HepG2 (cell line): ENCODE results near the gene SH3PXD2A. TPM values are rescaled to one million over a fixed set of nuclear protein-coding genes. Genes with fewer than 3 reads are reported as not detected.

Experiments
- ATAC-seq: fragments of 200-7000 bp; cut with Tn5 transposase; 3 replicates; pipeline ENCODE4 v1.9.1; 2020; ENCODE audit warnings: mild to moderate bottlenecking, moderate library complexity
- BruUV-seq: library from RNA; stranded (reverse); fragments of 400-500 nt; replicated peaks from 2 replicates; lab custom pipeline; 2021; lab: Mats Ljungman, UMichigan
- CTCF ChIA-PET: fragments of 300-600 bp; formaldehyde crosslinking; extraction: SDS; loops from one replicate; lab custom pipeline; 2021; ENCODE audit warnings: low total read pairs, inconsistent platforms, low intra/inter-chr PET ratio; lab: Yijun Ruan, JAX
- POLR2A ChIA-PET: fragments of 350-600 bp; sonication (Branson Sonifier 250); formaldehyde crosslinking; loops from one replicate; lab custom pipeline; 2020; ENCODE audit warnings: antibody characterized with exemption, inconsistent platforms; lab: Yijun Ruan, JAX
- DNase-seq: peaks from one replicate; pipeline ENCODE4 v3.0.0-alpha.2; 2015; ENCODE audit warnings: low spot score
- FAIRE-seq: peaks from 3 replicates; lab custom pipeline; 2011; peaks lifted over from hg19 to GRCh38; lab: Jason Lieb, UNC
- H2AFZ ChIP-seq: one replicate; pipeline ENCODE4 v1.6.1; 2011; ENCODE audit warnings: low read length, inconsistent platforms
- H3K27ac ChIP-seq: fragments of 300-600 bp; 3 replicates; pipeline ENCODE4 v1.8.0; 2011; ENCODE audit warnings: mixed run types, mild to moderate bottlenecking, mixed read lengths, low read length, inconsistent platforms; ENCODE audit not compliant: insufficient read depth; ENCODE audit errors: extremely low read length
- H3K27me3 ChIP-seq, 2 experiments: fragments of 200-600 bp in 1 of 2; 2 replicates in 1 of 2; 3 replicates in 1 of 2; pipeline versions ENCODE4 v1.6.0 to v1.8.0; 2011; ENCODE audit warnings: low read length in 2 of 2, mild to moderate bottlenecking in 2 of 2, moderate library complexity in 2 of 2, inconsistent platforms in 1 of 2; ENCODE audit not compliant: insufficient read depth in 2 of 2, control insufficient read depth in 1 of 2
- H3K36me3 ChIP-seq, 2 experiments: fragments of 200-600 bp in 1 of 2; replicated peaks in 1 of 2; 2 replicates in 1 of 2; 3 replicates in 1 of 2; pipeline versions ENCODE4 v1.5.1 to v1.8.0; 2011; ENCODE audit warnings: low read length in 2 of 2, inconsistent platforms in 1 of 2; ENCODE audit not compliant: insufficient read depth in 2 of 2, control insufficient read depth in 1 of 2
- H3K4me1 ChIP-seq: 2 replicates; pipeline ENCODE4 v1.5.1; 2012; ENCODE audit warnings: low read length, inconsistent platforms; ENCODE audit not compliant: insufficient read depth
- H3K4me2 ChIP-seq: 2 replicates; pipeline ENCODE4 v1.6.0; 2011; ENCODE audit warnings: low read depth, low read length, inconsistent platforms
- H3K4me3 ChIP-seq, 3 experiments: fragments of 200-600 bp in 1 of 3; sonication (generic), shearing (Covaris generic) in 1 of 3; replicated peaks in 1 of 3; 2 replicates each; pipeline ENCODE4 v1.5.1; 2011 to 2016; ENCODE audit warnings: low read length in 3 of 3, inconsistent platforms in 2 of 3, low read depth in 2 of 3, mild to moderate bottlenecking in 2 of 3, control low read depth in 1 of 3, mixed read lengths in 1 of 3; ENCODE audit not compliant: insufficient read depth in 1 of 3
- H3K79me2 ChIP-seq: one replicate; pipeline ENCODE4 v1.6.1; 2011; ENCODE audit warnings: low read length, inconsistent platforms; ENCODE audit not compliant: insufficient read depth
- H3K9ac ChIP-seq: 2 replicates; pipeline ENCODE4 v1.6.0; 2011; ENCODE audit warnings: mild to moderate bottlenecking, low read depth, low read length, inconsistent platforms; ENCODE audit not compliant: insufficient read depth
- H3K9me3 ChIP-seq: 2 replicates; pipeline ENCODE4 v1.5.1; 2012; ENCODE audit warnings: mild to moderate bottlenecking, low read length
- H4K20me1 ChIP-seq: 2 replicates; pipeline ENCODE4 v1.6.0; 2011; ENCODE audit warnings: inconsistent platforms, mild to moderate bottlenecking, low read length, moderate library complexity; ENCODE audit not compliant: insufficient read depth
- ATF5 ChIP-seq: sonication (generic); formaldehyde crosslinking; IDR thresholded peaks from 2 replicates; pipeline ENCODE4 v1.4.0; 2020; ENCODE audit warnings: mild to moderate bottlenecking, low read depth, missing genetic modification reagents
- CEBPB ChIP-seq: IDR thresholded peaks from 2 replicates; pipeline ENCODE4 v1.6.1; 2011; ENCODE audit warnings: low read depth, low read length, improper control_type of control experiment, borderline replicate concordance
- NFRKB ChIP-seq: fragments of 450-650 bp; IDR thresholded peaks from 2 replicates; pipeline ENCODE4 v1.6.1; 2017
- PBX2 ChIP-seq: IDR thresholded peaks from 2 replicates; pipeline ENCODE4 v1.6.1; 2016; ENCODE audit warnings: control low read depth
- WGBS: methylation state at CpG from one replicate; pipeline ENCODE4 v1.1.6; 2017; ENCODE audit warnings: low lambda C conversion rate; 5-methylcytosine and 5-hydroxymethylcytosine counted together
- in situ Hi-C: cut with HindIII; loops from 2 replicates; pipeline ENCODE4 v1.10.0; 2017; ENCODE audit warnings: low pct_unique_long_range_greater_than_20kb; ENCODE audit not compliant: extremely low pct_ligation_motif_present
- intact Hi-C: fragments of 100-400 bp; cut with micrococcal nuclease; formaldehyde crosslinking; loops from one replicate; pipeline ENCODE4 v1.10.0; 2022; ENCODE audit not compliant: unreplicated experiment
- polyA plus RNA-seq, 8 experiments: library from polyadenylated mRNA; depleted of rRNA in 3 of 8; stranded (reverse) in 7 of 8; unstranded in 1 of 8; fragments of >200 nt; fragmentation: Illumina TruSeq in 4 of 8; extraction: Trizol in 4 of 8; gene quantifications; 2 replicates each; pipeline versions ENCODE4 v1.2.1 to v1.2.3, GENCODE V29; 2011 to 2016; ENCODE audit warnings: low read depth in 4 of 8, missing spikeins in 1 of 8, mixed read lengths in 1 of 8; ENCODE audit not compliant: insufficient read depth in 1 of 8
- total RNA-seq, 5 experiments: library from RNA; depleted of rRNA; stranded (reverse); fragments of >200 nt; fragmentation: Illumina TruSeq; extraction: Trizol; gene quantifications; 2 replicates each; pipeline ENCODE4 v1.2.3, GENCODE V29; 2016; ENCODE audit warnings: low read depth in 1 of 5
- TF ChIP-seq, protein P1 (sequence below): sonication (generic); formaldehyde crosslinking; IDR thresholded peaks from 2 replicates; pipeline ENCODE4 v1.5.1; 2020; ENCODE audit warnings: mild to moderate bottlenecking, missing genetic modification reagents, moderate library complexity
- TF ChIP-seq, protein P2 (sequence below): sonication (generic); formaldehyde crosslinking; IDR thresholded peaks from 2 replicates; pipeline ENCODE4 v1.4.0; 2020; ENCODE audit warnings: missing genetic modification reagents, low read depth, mild to moderate bottlenecking, borderline replicate concordance
- TF ChIP-seq, protein P3 (sequence below): sonication (generic); formaldehyde crosslinking; conservative IDR thresholded peaks from 2 replicates; pipeline ENCODE4 v1.5.0; 2020; ENCODE audit warnings: missing genetic modification reagents
- TF ChIP-seq, protein P4 (sequence below): sonication (generic); formaldehyde crosslinking; IDR thresholded peaks from 2 replicates; pipeline ENCODE4 v1.9.0; 2021; ENCODE audit warnings: missing genetic modification reagents, borderline replicate concordance
- TF ChIP-seq, protein P5 (sequence below): sonication (generic); formaldehyde crosslinking; IDR thresholded peaks from 2 replicates; pipeline ENCODE4 v1.5.0; 2020; ENCODE audit warnings: missing genetic modification reagents

Gene SH3PXD2A
- total and polyA plus RNA-seq, 2 of the 13 experiments (the other 11 are each of a cell fraction or from before 2014, with no cell fraction given): 11.1 to 11.3 TPM

- TF ChIP-seq, protein P1, sequence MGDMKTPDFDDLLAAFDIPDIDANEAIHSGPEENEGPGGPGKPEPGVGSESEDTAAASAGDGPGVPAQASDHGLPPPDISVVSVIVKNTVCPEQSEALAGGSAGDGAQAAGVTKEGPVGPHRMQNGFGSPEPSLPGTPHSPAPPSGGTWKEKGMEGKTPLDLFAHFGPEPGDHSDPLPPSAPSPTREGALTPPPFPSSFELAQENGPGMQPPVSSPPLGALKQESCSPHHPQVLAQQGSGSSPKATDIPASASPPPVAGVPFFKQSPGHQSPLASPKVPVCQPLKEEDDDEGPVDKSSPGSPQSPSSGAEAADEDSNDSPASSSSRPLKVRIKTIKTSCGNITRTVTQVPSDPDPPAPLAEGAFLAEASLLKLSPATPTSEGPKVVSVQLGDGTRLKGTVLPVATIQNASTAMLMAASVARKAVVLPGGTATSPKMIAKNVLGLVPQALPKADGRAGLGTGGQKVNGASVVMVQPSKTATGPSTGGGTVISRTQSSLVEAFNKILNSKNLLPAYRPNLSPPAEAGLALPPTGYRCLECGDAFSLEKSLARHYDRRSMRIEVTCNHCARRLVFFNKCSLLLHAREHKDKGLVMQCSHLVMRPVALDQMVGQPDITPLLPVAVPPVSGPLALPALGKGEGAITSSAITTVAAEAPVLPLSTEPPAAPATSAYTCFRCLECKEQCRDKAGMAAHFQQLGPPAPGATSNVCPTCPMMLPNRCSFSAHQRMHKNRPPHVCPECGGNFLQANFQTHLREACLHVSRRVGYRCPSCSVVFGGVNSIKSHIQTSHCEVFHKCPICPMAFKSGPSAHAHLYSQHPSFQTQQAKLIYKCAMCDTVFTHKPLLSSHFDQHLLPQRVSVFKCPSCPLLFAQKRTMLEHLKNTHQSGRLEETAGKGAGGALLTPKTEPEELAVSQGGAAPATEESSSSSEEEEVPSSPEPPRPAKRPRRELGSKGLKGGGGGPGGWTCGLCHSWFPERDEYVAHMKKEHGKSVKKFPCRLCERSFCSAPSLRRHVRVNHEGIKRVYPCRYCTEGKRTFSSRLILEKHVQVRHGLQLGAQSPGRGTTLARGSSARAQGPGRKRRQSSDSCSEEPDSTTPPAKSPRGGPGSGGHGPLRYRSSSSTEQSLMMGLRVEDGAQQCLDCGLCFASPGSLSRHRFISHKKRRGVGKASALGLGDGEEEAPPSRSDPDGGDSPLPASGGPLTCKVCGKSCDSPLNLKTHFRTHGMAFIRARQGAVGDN: peak; percentile 55
- no peak for TF ChIP-seq NFRKB
- TF ChIP-seq, protein P2, sequence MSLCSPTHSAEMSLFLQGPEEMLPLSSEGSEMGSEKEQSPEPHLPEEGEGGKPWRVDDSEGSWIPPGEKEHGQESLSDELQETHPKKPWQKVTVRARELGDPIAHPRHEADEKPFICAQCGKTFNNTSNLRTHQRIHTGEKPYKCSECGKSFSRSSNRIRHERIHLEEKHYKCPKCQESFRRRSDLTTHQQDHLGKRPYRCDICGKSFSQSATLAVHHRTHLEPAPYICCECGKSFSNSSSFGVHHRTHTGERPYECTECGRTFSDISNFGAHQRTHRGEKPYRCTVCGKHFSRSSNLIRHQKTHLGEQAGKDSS (CRISPR knock-in tag): no peak
- TF ChIP-seq PBX2 (CRISPR knock-in tag): no peak
Measured at GRCh38 chr10:103852189-103852711, 3.1 kb downstream of the SH3PXD2A start (continued).

DNA sequence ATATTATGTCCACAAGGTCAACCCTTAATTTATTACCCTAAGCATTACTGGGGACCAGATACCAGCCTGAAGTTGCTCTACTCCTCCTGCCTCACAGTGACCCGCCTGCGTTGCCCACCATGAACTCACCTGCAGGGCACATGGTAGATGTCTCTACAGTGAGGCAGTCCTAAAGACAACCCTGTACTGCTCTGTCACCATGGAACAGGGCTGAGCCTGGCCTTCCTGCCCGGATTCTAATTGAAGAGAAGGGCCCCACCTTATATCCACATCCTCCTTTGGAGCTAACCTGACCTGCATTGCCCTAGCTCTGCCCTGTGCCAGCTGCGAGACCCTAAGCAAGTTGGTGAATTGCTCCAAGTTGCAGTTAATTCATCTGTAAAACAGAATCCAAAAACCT lies 4.1 kb downstream of the SH3PXD2A start:
- peaks cover 75% of the 10 kb centered on the region for H3K4me1 ChIP-seq
- H2AFZ ChIP-seq: no peak overlapping the region
- FAIRE-seq (no peak), DNase-seq (no peak), ATAC-seq (no peak)
- ChIA-PET POLR2A (interaction anchor here (1.3 to 6.8 kb wide), 3 partner anchors 13 to 58 kb away, joined by 4 to 107 read pairs (median 26); no protein-coding TSS in a partner anchor), CTCF (no interaction called here)
- no peak overlapping the region for H3K9ac ChIP-seq
- in situ Hi-C loops (no loop called here), intact Hi-C loops (loop anchor here (5.0 kb wide), 1 partner anchor 34 kb away; no protein-coding TSS in a partner anchor)
- no peak overlapping the region for H3K4me3 ChIP-seq
- H3K27ac ChIP-seq: no peak overlapping the region
- H3K36me3 ChIP-seq: peaks cover 10 to 42% of the 10 kb centered on the region in 2 experiments
- no peaks in the 10 kb centered on the region for H3K9me3 ChIP-seq
- H3K79me2 ChIP-seq: peaks cover 85% of the 10 kb centered on the region
- BruUV-seq: no TSS peak
- no peak overlapping the region; the same call in 1 of the 2 replicates for H3K4me2 ChIP-seq
- peaks cover 47% of the 10 kb centered on the region for H4K20me1 ChIP-seq
- WGBS: 92% methylated on average over 4 of the region's 4 CpGs
- H3K27me3 ChIP-seq: no peaks in the 10 kb centered on the region; a peak in 1 of 5 replicates
- TF ChIP-seq ATF5 (no peak), CEBPB (no peak)
- TF ChIP-seq, protein P3, sequence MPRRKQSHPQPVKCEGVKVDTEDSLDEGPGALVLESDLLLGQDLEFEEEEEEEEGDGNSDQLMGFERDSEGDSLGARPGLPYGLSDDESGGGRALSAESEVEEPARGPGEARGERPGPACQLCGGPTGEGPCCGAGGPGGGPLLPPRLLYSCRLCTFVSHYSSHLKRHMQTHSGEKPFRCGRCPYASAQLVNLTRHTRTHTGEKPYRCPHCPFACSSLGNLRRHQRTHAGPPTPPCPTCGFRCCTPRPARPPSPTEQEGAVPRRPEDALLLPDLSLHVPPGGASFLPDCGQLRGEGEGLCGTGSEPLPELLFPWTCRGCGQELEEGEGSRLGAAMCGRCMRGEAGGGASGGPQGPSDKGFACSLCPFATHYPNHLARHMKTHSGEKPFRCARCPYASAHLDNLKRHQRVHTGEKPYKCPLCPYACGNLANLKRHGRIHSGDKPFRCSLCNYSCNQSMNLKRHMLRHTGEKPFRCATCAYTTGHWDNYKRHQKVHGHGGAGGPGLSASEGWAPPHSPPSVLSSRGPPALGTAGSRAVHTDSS: no peak
- TF ChIP-seq, protein P4, sequence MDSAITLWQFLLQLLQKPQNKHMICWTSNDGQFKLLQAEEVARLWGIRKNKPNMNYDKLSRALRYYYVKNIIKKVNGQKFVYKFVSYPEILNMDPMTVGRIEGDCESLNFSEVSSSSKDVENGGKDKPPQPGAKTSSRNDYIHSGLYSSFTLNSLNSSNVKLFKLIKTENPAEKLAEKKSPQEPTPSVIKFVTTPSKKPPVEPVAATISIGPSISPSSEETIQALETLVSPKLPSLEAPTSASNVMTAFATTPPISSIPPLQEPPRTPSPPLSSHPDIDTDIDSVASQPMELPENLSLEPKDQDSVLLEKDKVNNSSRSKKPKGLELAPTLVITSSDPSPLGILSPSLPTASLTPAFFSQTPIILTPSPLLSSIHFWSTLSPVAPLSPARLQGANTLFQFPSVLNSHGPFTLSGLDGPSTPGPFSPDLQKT (CRISPR knock-in tag): no peak
- TF ChIP-seq, protein P5, sequence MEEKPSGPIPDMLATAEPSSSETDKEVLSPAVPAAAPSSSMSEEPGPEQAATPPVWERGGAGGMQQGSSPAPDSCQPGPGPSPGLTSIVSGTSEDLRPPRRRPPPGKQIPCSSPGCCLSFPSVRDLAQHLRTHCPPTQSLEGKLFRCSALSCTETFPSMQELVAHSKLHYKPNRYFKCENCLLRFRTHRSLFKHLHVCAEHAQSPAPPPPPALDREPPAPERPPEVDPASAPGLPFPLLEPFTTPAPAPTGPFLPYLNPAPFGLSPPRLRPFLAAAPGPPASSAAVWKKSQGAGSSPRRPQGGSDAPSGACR (CRISPR knock-in tag): no peak
